Measurements from ENCODE around the gene ZNF143. TPM values are rescaled to one million over a fixed set of nuclear protein-coding genes. Genes with fewer than 3 reads are reported as not detected.

ZNF143 gene
- polyA plus RNA-seq, 1 donor from 2014 or later: 18.9 TPM

DNA sequence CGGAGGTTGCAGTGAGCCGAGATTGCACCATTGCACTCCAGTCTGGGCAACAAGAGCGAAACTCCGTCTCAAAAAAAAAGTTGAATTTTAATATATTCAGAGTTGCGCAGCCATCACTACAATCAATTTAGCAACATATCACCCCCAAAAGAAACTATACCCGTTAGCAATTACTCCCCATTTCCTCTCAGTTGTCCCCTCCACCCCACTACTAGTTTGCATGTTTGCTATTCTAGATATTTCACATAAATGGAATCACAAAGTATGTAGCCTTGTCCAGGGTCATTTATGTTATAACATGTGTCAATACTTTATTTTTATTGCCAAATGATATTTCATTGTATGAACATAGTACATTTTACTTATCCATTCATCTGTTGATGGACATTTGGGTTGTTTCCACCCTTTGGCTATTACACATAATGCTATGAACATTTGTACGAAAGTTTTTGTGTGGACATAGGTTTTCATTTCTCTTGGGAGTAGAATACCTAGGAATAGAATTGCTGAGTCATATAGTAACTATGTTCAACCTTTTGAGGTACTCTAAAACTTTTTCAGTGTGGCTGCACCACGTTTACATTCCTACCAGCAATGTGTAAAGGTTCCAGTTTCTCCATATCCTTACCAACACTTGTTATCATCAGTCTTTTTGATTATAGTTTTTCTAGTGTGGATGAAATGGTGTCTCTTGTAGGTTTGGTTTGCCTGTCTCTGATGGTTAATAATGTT, 2.2 kb downstream of the ZNF143 start:
- Histone ChIP-seq H3K9me2 (ENCODE audit: insufficient read depth, low read length) (no peaks in the 10 kb centered on the region), H3K9ac (ENCODE audit: low read length) (no peak overlapping the region), H3K9me3 (ENCODE audit: low read length) (no peaks in the 10 kb centered on the region), H3K27ac (ENCODE audit: low read length) (no peak overlapping the region), H3K79me2 (replicated peaks; ENCODE audit: insufficient read depth, low read length) (peaks cover 57% of the 10 kb centered on the region), H2AFZ (ENCODE audit: low read depth, low read length) (no peak overlapping the region), H4K20me1 (ENCODE audit: insufficient read depth) (no peaks in the 10 kb centered on the region), H3K4me2 (ENCODE audit: low read length) (no peak overlapping the region), H3F3A (ENCODE audit: insufficient read depth, low read length, poor library complexity, severe bottlenecking) (peaks cover 9% of the 10 kb centered on the region), H3K36me3 (ENCODE audit: insufficient read depth, low read length) (no peaks in the 10 kb centered on the region), H3K4me3 (ENCODE audit: low read length) (no peak overlapping the region), H3K27me3 (ENCODE audit: insufficient read depth, low read depth, low read length) (no peaks in the 10 kb centered on the region)
- TF ChIP-seq MXI1 (conservative IDR thresholded peaks at IDR 0.05; ENCODE audit: poor library complexity, severe bottlenecking): no peak
- TF ChIP-seq, protein P1, sequence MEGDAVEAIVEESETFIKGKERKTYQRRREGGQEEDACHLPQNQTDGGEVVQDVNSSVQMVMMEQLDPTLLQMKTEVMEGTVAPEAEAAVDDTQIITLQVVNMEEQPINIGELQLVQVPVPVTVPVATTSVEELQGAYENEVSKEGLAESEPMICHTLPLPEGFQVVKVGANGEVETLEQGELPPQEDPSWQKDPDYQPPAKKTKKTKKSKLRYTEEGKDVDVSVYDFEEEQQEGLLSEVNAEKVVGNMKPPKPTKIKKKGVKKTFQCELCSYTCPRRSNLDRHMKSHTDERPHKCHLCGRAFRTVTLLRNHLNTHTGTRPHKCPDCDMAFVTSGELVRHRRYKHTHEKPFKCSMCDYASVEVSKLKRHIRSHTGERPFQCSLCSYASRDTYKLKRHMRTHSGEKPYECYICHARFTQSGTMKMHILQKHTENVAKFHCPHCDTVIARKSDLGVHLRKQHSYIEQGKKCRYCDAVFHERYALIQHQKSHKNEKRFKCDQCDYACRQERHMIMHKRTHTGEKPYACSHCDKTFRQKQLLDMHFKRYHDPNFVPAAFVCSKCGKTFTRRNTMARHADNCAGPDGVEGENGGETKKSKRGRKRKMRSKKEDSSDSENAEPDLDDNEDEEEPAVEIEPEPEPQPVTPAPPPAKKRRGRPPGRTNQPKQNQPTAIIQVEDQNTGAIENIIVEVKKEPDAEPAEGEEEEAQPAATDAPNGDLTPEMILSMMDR (IDR thresholded peaks at IDR 0.05; ENCODE audit: poor library complexity, severe bottlenecking): no peak

DNA sequence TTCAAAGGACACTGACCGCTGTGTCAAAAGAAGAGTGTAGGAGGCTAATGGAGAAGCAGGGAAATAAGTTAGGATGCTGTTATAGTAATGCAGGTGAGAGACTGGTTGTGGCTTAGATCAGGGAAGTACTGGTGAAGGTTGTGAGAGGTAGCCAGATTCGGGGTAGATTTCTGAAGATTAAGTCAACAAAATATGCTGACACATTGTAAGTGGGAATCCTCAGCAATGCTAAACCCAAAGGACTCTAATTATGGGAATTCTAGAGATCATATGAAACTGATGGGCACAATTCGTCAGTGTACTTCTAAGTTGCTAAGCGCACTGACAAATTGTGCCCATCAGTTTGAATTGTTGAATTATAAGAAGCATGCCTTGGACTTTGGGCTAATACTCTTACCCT, 10.0 kb downstream of the ZNF143 start:
- H3K4me3 ChIP-seq (ENCODE audit: low read length): no peak overlapping the region
- no peaks in the 10 kb centered on the region for H4K20me1 ChIP-seq (ENCODE audit: insufficient read depth)
- no peak overlapping the region for H2AFZ ChIP-seq (ENCODE audit: low read depth, low read length)
- TF ChIP-seq EZH2 (IDR thresholded peaks at IDR 0.05; ENCODE audit: borderline replicate concordance, insufficient read depth, low read length, poor library complexity, severe bottlenecking): no peak
- TF ChIP-seq MXI1 (conservative IDR thresholded peaks at IDR 0.05; ENCODE audit: poor library complexity, severe bottlenecking): no peak
- TF ChIP-seq EP300 (conservative IDR thresholded peaks at IDR 0.05; ENCODE audit: poor library complexity, severe bottlenecking): no peak
- TF ChIP-seq, protein P1 (IDR thresholded peaks at IDR 0.05; ENCODE audit: poor library complexity, severe bottlenecking): no peak
- no peak for TF ChIP-seq SMC3 (conservative IDR thresholded peaks at IDR 0.05; ENCODE audit: poor library complexity)
- no peak for TF ChIP-seq POLR2AphosphoS5 (IDR thresholded peaks at IDR 0.05)
- TF ChIP-seq, protein P2, sequence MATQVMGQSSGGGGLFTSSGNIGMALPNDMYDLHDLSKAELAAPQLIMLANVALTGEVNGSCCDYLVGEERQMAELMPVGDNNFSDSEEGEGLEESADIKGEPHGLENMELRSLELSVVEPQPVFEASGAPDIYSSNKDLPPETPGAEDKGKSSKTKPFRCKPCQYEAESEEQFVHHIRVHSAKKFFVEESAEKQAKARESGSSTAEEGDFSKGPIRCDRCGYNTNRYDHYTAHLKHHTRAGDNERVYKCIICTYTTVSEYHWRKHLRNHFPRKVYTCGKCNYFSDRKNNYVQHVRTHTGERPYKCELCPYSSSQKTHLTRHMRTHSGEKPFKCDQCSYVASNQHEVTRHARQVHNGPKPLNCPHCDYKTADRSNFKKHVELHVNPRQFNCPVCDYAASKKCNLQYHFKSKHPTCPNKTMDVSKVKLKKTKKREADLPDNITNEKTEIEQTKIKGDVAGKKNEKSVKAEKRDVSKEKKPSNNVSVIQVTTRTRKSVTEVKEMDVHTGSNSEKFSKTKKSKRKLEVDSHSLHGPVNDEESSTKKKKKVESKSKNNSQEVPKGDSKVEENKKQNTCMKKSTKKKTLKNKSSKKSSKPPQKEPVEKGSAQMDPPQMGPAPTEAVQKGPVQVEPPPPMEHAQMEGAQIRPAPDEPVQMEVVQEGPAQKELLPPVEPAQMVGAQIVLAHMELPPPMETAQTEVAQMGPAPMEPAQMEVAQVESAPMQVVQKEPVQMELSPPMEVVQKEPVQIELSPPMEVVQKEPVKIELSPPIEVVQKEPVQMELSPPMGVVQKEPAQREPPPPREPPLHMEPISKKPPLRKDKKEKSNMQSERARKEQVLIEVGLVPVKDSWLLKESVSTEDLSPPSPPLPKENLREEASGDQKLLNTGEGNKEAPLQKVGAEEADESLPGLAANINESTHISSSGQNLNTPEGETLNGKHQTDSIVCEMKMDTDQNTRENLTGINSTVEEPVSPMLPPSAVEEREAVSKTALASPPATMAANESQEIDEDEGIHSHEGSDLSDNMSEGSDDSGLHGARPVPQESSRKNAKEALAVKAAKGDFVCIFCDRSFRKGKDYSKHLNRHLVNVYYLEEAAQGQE (IDR thresholded peaks at IDR 0.05; ENCODE audit: borderline replicate concordance): no peak
- TF ChIP-seq TAF1 (IDR thresholded peaks at IDR 0.05; ENCODE audit: low read depth): no peak
- no peak for TF ChIP-seq RAD21 (conservative IDR thresholded peaks at IDR 0.05)
- H3K27me3 ChIP-seq (ENCODE audit: insufficient read depth, low read depth, low read length): no peaks in the 10 kb centered on the region
- no peak overlapping the region for H3K27ac ChIP-seq (ENCODE audit: low read length)
- H3K36me3 ChIP-seq (ENCODE audit: insufficient read depth, low read length): no peaks in the 10 kb centered on the region
- no peaks in the 10 kb centered on the region for H3K9me2 ChIP-seq (ENCODE audit: insufficient read depth, low read length)
- no peaks in the 10 kb centered on the region for H3K9me3 ChIP-seq (ENCODE audit: low read length)
- no peak overlapping the region for H3K4me2 ChIP-seq (ENCODE audit: low read length)
- no peaks in the 10 kb centered on the region for H3F3A ChIP-seq (ENCODE audit: insufficient read depth, low read length, poor library complexity, severe bottlenecking)
- peaks cover 10% of the 10 kb centered on the region for H3K79me2 ChIP-seq (replicated peaks; ENCODE audit: insufficient read depth, low read length)
- H3K9ac ChIP-seq (ENCODE audit: low read length): no peak overlapping the region

Measured in neural cell (in vitro differentiated cells).